Right lobe of liver (tissue), 6 donors: ENCODE data around the gene MVB12A. TPM values are rescaled to one million over a fixed set of nuclear protein-coding genes. Genes with fewer than 3 reads are reported as not detected.
A peak's percentile ranks its signal among the peaks of the same experiment; 100 is the strongest.

Experiments
- ATAC-seq, 4 donors: fragments of 200-7000 bp; cut with Tn5 transposase; one replicate each; pipeline ENCODE4 v1.9.1; 2020; ENCODE audit warnings: mild to moderate bottlenecking in 4 of 4, moderate library complexity in 4 of 4
- DNase-seq, 3 donors: peaks; one replicate each; pipeline ENCODE4 v3.0.0-alpha.2; 2020
- H3K27ac ChIP-seq, 3 donors: fragments of 200-600 bp; one replicate each; pipeline ENCODE4 v1.8.0; 2022
- H3K27me3 ChIP-seq, 2 donors: fragments of 200-600 bp; one replicate each; pipeline ENCODE4 v1.8.0; 2022
- H3K36me3 ChIP-seq, 4 donors: fragments of 200-600 bp; sonication (generic) in 1 of 4; one replicate each; pipeline versions ENCODE4 v1.5.1 to v1.8.0; 2017 to 2022; ENCODE audit warnings: control low read depth in 1 of 4
- H3K4me1 ChIP-seq, 4 donors: fragments of 200-600 bp; sonication (generic) in 1 of 4; one replicate each; pipeline versions ENCODE4 v1.5.1 to v1.8.0; 2017 to 2022; ENCODE audit warnings: control low read depth in 1 of 4
- H3K4me3 ChIP-seq, 3 donors: fragments of 200-600 bp; one replicate each; pipeline ENCODE4 v1.8.0; 2022
- H3K9me3 ChIP-seq, 4 donors: fragments of 200-600 bp; sonication (generic) in 1 of 4; one replicate each; pipeline versions ENCODE4 v1.5.1 to v1.8.0; 2017 to 2022; ENCODE audit warnings: control low read depth in 1 of 4
- CTCF ChIP-seq, 4 donors: fragments of 200-600 bp in 3 of 4; fragments of 450-650 bp in 1 of 4; IDR thresholded peaks; one replicate each; pipeline versions ENCODE4 v1.5.1 to v1.8.0; 2016 to 2022; ENCODE audit warnings: antibody characterized with exemption in 4 of 4, mild to moderate bottlenecking in 2 of 4
- POLR2A ChIP-seq: fragments of 450-650 bp; IDR thresholded peaks from one replicate; pipeline ENCODE4 v1.6.1; 2017; ENCODE audit warnings: antibody characterized with exemption, mild to moderate bottlenecking
- WGBS: methylation state at CpG from one replicate; pipeline ENCODE4 v1.1.6; 2018; ENCODE audit warnings: low coverage, low lambda C conversion rate; ENCODE audit not compliant: insufficient coverage; ENCODE audit errors: missing lambda C conversion rate; 5-methylcytosine and 5-hydroxymethylcytosine counted together
- intact Hi-C, 2 donors: fragments of 100-400 bp; cut with DNase I; formaldehyde crosslinking; loops; one replicate each; pipeline versions ENCODE4 v1.11.2 to v1.14.1; 2022
- total RNA-seq, 6 experiments: library from RNA; depleted of rRNA in 2 of 6; stranded (reverse); fragments of >200 nt in 2 of 6; fragmentation: NEBNext Ultra II Directional in 3 of 6; extraction: Animal tissue kit (Norgen Biotek cat#: 25700) in 3 of 6; gene quantifications; one replicate each; pipeline versions ENCODE4 v1.1.0 to v1.2.4, GENCODE V29; 2016 to 2023
- donor health status: DM: no; HTN: yes; CAD: no.
- donor health status: DM: no; HTN: no; CAD: no.
- donor health status: DM: no; HTN: no; CAD: no.
- donor health status: DM: no; HTN: yes; CAD: no.
- donor health status: DM: no; HTN: yes; CAD: no.

Gene MVB12A
- total RNA-seq, 6 experiments from 2014 or later: 13.5 to 38.0 (median 15.8) TPM

- no peaks in the 10 kb centered on the region for H3K4me1 ChIP-seq
- no peak overlapping the region for H3K27ac ChIP-seq
- no peaks in the 10 kb centered on the region for H3K9me3 ChIP-seq
- ATAC-seq: no peak
- TF ChIP-seq POLR2A (no peak), CTCF (IDR thresholded peaks at IDR 0.05) (no peak)
- no peaks in the 10 kb centered on the region for H3K27me3 ChIP-seq
- H3K36me3 ChIP-seq: no peaks in the 10 kb centered on the region
- no peak for DNase-seq
- H3K4me3 ChIP-seq: no peak overlapping the region
- WGBS: 46% methylated on average over 6 of the region's 12 CpGs
- intact Hi-C loops: no loop called here
Measured at GRCh38 chr19:17467471-17468301, 47.8 kb downstream of the MVB12A start.

GRCh38 chr19:17468302-17469091 is 48.6 kb downstream of the MVB12A start:
- Histone ChIP-seq H3K9me3 (no peaks in the 10 kb centered on the region), H3K4me1 (no peaks in the 10 kb centered on the region), H3K36me3 (no peaks in the 10 kb centered on the region), H3K27ac (no peak overlapping the region), H3K27me3 (no peaks in the 10 kb centered on the region), H3K4me3 (no peak overlapping the region)
- 49% methylated on average over 10 of the region's 25 CpGs for WGBS
- ATAC-seq: no peak
- TF ChIP-seq CTCF (IDR thresholded peaks at IDR 0.05) (no peak), POLR2A (no peak)
- intact Hi-C loops: no loop called here
- peak in 1 of 3 donors; percentile 38 for DNase-seq

GRCh38 chr19:17469092-17469480 is 49.2 kb downstream of the MVB12A start:
- DNase-seq (no peak), ATAC-seq (no peak)
- H3K36me3 ChIP-seq: no peaks in the 10 kb centered on the region
- no peaks in the 10 kb centered on the region for H3K9me3 ChIP-seq
- intact Hi-C loops: no loop called here
- H3K4me3 ChIP-seq: peak overlapping the region; percentile 65 to 85 (median 83)
- H3K27ac ChIP-seq: peak overlapping the region in 2 of 3 donors; percentile 13 to 60
- WGBS: 4% methylated on average over 11 of the region's 19 CpGs
- no peaks in the 10 kb centered on the region for H3K4me1 ChIP-seq
- H3K27me3 ChIP-seq: no peaks in the 10 kb centered on the region
- TF ChIP-seq POLR2A: no peak
- TF ChIP-seq CTCF (IDR thresholded peaks at IDR 0.05): no peak

- DNase-seq (peak; percentile 97 to 98 (median 97)), ATAC-seq (peak; percentile 81 to 89 (median 85))
- no peak for TF ChIP-seq POLR2A
- TF ChIP-seq CTCF (IDR thresholded peaks at IDR 0.05): no peak
- no peaks in the 10 kb centered on the region for H3K4me1 ChIP-seq
- H3K27ac ChIP-seq: peak overlapping the region; percentile 24 to 60 (median 29)
- 1% methylated on average over 25 of the region's 31 CpGs for WGBS
- no peaks in the 10 kb centered on the region for H3K27me3 ChIP-seq
- no peaks in the 10 kb centered on the region for H3K9me3 ChIP-seq
- peak overlapping the region; percentile 65 to 85 (median 83) for H3K4me3 ChIP-seq
- intact Hi-C loops: no loop called here
- no peaks in the 10 kb centered on the region for H3K36me3 ChIP-seq
Measured at GRCh38 chr19:17469481-17470067, 49.7 kb downstream of the MVB12A start.
